Measurements from ENCODE around the gene KIT. TPM values are rescaled to one million over a fixed set of nuclear protein-coding genes. Genes with fewer than 3 reads are reported as not detected.

The KIT gene
- total and polyA plus RNA-seq, 2 experiments from 2014 or later, result 3.2 to 10.5 TPM

- no peak overlapping the region for H3K4me3 ChIP-seq
- TF ChIP-seq CTCF (IDR thresholded peaks at IDR 0.05; ENCODE audit: low read depth, low read length), result no peak
- H3K27ac ChIP-seq, result no peak overlapping the region
- H3K27me3 ChIP-seq, result no peaks in the 10 kb centered on the region
- no peak for DNase-seq (ENCODE audit: low read depth in 1 of 2, low spot score in 1 of 2)
- H3K4me1 ChIP-seq (ENCODE audit: low read depth), result peaks cover 12% of the 10 kb centered on the region
- no peaks in the 10 kb centered on the region for H3K9me3 ChIP-seq (ENCODE audit: low read depth)
- no peaks in the 10 kb centered on the region for H3K36me3 ChIP-seq
Observed at GRCh38 chr4:54754394-54754793, 96.6 kb downstream of the KIT start.

- Histone ChIP-seq H3K4me1 (ENCODE audit: low read depth) (no peaks in the 10 kb centered on the region), H3K27me3 (no peaks in the 10 kb centered on the region), H3K4me3 (no peak overlapping the region), H3K36me3 (no peaks in the 10 kb centered on the region), H3K9me3 (ENCODE audit: low read depth) (no peaks in the 10 kb centered on the region), H3K27ac (no peak overlapping the region)
- TF ChIP-seq CTCF (IDR thresholded peaks at IDR 0.05; ENCODE audit: low read depth, low read length), result no peak
- DNase-seq (ENCODE audit: low read depth in 1 of 2, low spot score in 1 of 2), result no peak
Observed at GRCh38 chr4:54764476-54764875, 106.7 kb downstream of the KIT start.

GRCh38 chr4:54767376-54767775 lies 109.6 kb downstream of the KIT start:
- no peak for TF ChIP-seq CTCF (IDR thresholded peaks at IDR 0.05; ENCODE audit: low read depth, low read length)
- no peak for DNase-seq (ENCODE audit: low read depth in 1 of 2, low spot score in 1 of 2)
- H3K36me3 ChIP-seq, result no peaks in the 10 kb centered on the region

GRCh38 chr4:54773022-54773421 lies 115.3 kb downstream of the KIT start:
- Histone ChIP-seq H3K27me3 (no peaks in the 10 kb centered on the region), H3K9me3 (ENCODE audit: low read depth) (no peaks in the 10 kb centered on the region), H3K36me3 (no peaks in the 10 kb centered on the region), H3K27ac (no peak overlapping the region), H3K4me3 (no peak overlapping the region), H3K4me1 (ENCODE audit: low read depth) (no peaks in the 10 kb centered on the region)
- no peak for DNase-seq (ENCODE audit: low read depth in 1 of 2, low spot score in 1 of 2)
- no peak for TF ChIP-seq CTCF (IDR thresholded peaks at IDR 0.05; ENCODE audit: low read depth, low read length)

More at GRCh38 chr4:54767376-54767775, 109.6 kb downstream of the KIT start:
- Histone ChIP-seq H3K27ac (no peak overlapping the region), H3K4me1 (ENCODE audit: low read depth) (no peaks in the 10 kb centered on the region), H3K27me3 (no peaks in the 10 kb centered on the region), H3K9me3 (ENCODE audit: low read depth) (no peaks in the 10 kb centered on the region), H3K4me3 (no peak overlapping the region)

- no peaks in the 10 kb centered on the region for H3K36me3 ChIP-seq
Observed at GRCh38 chr4:54779036-54779435, 121.3 kb downstream of the KIT start.

More at GRCh38 chr4:54779036-54779435, 121.3 kb downstream of the KIT start:
- Histone ChIP-seq H3K9me3 (ENCODE audit: low read depth) (no peaks in the 10 kb centered on the region), H3K4me3 (no peak overlapping the region), H3K27me3 (no peaks in the 10 kb centered on the region), H3K27ac (no peak overlapping the region), H3K4me1 (ENCODE audit: low read depth) (peaks cover 4% of the 10 kb centered on the region)
- DNase-seq (ENCODE audit: low read depth in 1 of 2, low spot score in 1 of 2), result no peak
- TF ChIP-seq CTCF (IDR thresholded peaks at IDR 0.05; ENCODE audit: low read depth, low read length), result no peak

Data from cardiac muscle cell (in vitro differentiated cells and primary cell).